HG02973 (cell line): ENCODE results near the gene MUS81.

Experiments used
- ATAC-seq: cut with Tn5 transposase; IDR thresholded peaks from one replicate; pipeline ENCODE4 v1.9.1; 2021; ENCODE audit warnings: moderate library complexity; ENCODE audit not compliant: unreplicated experiment

Gene MUS81

DNA sequence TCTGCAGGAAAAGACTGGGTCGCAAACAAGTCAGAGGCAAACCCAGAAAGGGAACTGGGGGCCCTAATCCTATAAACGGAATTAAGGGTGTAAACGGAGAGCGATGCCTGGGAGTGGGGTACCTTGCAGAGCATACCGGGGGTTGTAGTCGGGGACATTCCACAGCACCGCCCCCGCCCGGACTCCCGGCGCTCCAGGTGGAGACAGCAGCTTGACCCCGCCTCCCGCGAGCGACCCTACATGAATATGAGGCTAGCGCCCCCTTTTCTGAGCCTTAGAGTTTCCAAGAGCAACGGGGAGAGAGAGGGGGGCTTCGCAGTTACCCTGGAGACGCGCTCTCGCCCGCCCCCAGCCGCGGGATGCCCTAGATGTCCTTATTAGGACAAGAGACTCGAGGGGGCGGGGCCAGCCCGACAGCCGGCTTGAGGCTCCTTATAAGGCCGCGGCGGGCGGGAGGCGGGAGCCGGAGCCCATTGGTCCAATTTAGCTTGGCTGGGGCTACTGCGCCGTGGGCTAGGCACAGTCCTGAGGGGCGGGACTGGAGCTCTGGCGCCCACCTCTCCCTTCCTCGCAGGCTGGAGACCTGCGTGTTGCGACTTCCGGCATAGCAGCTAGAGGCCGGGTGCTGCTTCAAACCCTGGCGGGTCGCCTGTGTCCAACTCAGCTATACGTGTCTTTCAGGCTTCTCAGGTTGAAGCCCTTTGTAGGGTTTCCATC, 980 bp upstream of the MUS81 start:
- ATAC-seq, result peak; percentile 44

DNA sequence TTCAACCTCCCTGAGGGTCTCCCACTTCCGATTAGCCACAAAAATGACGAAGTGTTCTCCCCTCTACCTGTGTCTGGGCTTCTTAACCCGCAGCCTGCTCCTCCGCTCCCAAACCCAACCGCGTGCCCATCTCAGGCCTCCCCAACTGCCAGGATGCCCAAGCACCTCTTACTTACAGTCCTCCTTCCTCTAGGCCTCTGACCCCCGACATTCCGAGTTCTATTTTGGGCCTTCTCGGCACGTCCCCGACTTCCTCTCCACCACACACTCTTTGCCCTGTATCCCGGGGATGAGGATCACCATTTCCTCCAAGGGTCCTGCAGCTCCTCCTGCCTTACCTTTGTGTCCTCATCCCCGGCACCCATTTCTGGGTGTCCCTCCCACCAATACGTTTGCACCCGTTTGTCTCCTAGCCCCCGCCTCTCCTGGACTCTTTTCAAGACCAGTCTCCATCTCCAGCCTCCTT, 388 bp upstream of the MUS81 start:
- no peak for ATAC-seq

DNA sequence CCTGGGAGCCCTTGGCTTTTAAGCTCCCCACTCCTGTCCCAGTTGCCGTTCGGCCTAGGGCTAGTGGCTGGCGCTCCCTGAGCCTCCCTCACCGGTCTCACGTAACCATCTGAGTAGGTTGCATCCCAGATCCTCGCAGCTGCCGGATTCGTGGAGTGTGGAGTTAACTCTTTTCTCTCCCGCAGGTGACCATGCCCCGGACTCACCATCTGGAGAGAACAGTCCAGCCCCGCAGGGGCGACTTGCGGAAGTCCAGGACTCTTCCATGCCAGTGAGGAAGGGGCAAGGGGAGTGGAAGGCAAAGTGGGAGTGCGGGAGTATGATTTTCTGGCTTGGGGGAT, 902 bp downstream of the MUS81 start:
- no peak for ATAC-seq

DNA sequence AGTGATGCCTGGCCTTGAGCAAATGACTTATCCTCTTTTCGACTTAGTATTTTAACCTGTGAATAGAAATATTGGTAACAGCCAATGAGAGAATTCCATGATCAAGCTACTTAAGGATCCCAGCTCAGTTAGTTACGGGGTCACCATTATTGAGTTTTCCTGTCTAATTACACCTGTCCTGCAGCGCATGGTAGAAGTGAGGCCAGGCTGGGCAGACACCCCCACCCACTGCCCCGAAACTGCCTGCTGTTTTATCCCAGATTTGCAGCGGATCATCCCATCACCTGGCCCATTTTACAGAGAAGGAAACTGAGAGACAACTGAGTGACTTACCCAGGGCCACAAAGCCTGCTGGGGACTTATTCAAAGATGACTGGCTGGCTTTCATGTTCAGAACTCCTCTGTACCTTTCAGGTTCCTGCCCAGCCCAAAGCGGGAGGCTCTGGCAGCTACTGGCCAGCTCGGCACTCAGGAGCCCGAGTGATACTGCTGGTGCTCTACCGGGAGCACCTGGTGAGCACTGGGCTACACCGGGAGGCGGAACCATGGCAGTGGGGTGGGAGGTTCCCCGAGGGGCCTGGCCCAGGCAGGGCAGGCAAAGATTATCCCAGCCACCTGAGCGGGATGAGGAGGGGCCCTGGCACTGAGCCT, 1.4 kb downstream of the MUS81 start:
- no peak for ATAC-seq

DNA sequence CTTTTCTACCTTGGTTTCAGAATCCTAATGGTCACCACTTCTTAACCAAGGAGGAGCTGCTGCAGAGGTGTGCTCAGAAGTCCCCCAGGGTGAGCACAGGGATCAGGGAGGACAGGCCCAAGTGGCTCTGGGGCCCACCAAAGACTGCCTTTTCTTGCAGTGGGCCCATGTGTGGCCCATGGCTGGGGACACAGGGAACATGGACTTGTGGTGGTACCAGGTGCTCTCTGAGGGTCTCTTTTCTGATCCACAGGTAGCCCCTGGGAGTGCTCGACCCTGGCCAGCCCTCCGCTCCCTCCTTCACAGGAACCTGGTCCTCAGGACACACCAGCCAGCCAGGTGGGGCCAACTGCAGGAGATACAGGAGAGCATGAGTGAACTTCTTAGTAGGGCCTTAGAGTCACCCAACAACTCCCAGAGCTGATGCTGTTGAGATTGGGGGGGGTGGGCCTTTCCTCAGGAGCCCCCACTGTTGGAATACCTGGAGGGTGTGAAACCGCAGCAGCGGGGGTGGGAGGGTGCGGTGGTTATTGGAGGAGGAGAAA, 2.0 kb downstream of the MUS81 start:
- ATAC-seq, result no peak

DNA sequence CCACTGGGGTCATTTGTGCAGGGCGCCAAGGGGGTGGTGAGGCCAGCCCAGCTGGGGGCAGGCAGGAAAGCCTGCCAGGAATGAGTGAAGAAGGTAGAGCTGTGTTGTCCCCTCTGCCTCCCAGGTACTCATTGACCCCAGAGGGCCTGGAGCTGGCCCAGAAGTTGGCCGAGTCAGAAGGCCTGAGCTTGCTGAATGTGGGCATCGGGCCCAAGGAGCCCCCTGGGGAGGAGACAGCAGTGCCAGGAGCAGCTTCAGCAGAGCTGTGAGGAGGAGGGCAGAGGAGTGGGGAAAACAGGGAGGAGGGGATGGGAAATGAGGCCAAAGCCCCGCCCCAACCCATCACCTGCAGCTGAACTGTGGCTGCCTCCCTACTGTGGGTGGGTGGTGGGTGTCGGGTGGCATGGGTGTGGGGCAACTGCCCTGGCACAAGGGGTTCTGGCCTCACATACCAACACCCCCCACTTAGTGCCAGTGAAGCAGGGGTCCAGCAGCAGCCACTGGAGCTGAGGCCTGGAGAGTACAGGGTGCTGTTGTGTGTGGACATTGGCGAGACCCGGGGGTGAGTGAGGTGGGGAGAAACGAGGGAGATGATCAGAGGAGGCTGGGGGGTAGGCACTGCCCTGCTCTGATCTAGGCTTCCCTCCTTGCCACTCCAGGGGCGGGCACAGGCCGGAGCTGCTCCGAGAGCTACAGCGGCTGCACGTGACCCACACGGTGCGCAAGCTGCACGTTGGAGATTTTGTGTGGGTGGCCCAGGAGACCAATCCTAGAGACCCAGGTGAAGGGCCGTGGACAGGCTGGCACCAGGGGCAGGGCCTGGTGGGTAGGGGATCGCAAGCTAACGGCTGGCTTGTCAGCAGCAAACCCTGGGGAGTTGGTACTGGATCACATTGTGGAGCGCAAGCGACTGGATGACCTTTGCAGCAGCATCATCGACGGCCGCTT, 3.0 kb downstream of the MUS81 start:
- no peak for ATAC-seq

DNA sequence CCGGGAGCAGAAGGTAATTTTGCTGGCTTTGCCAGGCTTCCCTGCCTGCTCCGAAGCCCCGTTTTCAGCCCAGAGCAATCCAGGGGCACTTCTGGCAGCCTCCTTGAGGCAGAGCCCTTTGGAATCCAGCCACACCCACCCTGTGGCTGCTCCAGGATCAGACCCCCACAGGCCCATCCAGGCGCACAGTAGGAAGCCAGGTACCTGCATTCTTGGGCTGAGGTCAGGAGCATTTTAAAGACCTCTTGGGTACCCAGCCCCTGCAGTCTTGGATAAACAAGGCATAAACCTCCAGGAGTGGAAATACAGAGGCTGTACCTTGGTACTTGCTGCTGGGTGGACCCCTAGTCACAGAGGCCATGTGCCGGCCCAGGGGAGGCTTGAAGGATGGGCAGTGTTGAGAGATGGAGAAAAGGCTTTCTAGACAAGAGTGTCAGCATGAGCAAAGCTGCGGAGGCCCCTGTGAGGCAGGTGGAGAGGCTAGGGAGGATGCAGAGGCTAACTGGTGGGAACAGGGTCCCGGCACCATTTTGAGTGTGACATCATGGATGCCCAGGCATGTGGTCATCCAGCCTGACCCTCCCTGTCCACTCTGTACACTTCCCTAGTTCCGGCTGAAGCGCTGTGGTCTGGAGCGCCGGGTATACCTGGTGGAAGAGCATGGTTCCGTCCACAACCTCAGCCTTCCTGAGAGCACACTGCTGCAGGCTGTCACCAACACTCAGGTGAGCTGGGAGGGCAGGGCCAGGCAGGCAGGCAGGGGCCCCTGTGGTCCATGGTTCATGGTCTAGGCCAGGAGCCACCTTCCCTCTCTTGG, 3.9 kb downstream of the MUS81 start:
- ATAC-seq, result no peak

DNA sequence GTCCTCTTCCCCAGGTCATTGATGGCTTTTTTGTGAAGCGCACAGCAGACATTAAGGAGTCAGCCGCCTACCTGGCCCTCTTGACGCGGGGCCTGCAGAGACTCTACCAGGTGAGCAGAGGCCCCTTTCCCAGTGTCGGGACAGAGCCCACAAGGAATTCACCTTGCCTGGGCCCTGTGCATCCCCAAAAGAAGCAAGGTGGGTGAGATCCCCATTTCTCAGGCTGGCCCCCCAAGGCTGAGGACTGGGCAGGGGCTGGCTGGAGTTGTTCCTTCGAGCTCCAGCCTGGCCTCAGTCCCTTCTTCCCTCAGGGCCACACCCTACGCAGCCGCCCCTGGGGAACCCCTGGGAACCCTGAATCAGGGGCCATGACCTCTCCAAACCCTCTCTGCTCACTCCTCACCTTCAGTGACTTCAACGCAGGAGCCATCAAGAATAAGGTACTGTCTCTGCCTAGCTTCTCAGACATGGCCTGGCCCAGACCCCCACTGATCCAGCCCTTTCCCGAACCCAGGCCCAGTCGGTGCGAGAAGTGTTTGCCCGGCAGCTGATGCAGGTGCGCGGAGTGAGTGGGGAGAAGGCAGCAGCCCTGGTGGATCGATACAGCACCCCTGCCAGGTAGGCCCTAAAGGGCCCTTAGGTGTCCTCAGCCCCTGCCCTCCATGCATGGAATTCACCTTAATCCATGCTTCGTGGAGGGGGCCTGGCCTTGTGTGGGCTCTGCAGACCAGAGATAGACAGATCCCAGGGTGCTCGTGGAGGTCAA, 4.7 kb downstream of the MUS81 start:
- no peak for ATAC-seq

DNA sequence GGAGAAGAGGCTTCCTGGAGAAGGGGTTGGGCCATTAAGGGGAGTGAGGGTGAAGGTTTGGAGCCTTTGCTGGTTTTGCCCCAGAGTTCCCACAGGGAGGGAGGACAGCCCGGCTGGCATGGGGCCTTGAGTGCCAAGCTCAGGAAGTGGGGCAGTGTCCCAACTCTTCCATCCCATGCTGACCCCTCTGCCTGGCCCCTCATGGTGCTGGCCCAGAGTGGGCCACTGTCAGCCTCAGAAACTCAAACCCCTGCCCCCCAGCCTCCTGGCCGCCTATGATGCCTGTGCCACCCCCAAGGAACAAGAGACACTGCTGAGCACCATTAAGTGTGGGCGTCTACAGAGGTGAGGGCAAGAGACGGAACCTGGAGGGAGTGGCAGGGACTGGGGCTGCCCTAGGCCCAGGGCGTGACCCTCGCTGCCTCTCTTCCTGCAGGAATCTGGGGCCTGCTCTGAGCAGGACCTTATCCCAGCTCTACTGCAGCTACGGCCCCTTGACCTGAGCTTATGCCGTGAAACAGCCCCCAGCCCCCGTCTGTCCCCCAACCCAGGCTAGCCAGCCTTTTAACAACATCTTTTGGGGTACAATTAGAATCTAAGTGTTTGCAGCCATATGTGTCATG, 5.4 kb downstream of the MUS81 start:
- ATAC-seq, result no peak

DNA sequence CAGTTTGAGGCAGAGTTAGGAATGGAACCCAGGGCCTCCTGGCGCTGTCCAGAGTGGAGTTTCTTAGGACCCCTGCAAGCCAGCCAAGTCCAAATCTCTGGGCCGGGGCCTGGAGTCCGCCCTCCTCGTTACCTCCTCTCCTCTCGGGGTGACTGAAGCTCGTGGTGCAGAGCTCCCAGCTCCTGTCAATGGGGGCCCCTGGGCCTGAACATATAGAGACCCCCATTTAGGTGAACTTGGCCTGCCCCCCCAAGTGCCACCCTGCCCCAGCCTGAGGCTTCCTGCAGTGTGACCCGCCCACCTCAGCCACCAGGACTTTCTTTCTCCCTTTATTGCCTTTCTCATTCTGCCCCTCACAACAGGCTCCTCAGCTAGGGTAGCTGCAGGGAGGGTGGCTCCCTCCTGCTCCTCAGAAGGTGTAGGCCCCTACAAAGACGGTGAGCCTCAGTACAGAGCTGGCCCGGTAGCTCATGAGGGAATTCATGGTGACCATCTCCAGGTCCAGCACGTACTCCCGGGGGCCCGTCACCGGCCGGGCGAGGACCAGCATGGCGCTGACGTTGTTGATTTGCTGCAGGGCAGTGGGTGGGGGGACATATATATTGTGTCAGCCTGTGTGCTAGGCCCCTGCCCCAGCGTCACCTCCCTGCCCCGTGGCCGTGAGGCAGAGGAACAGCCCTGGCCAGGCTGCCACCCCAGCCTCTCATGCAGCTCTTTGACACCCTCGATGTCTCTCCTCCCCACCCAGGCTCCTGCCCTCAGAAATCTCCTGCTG, 6.5 kb downstream of the MUS81 start:
- no peak for ATAC-seq

DNA sequence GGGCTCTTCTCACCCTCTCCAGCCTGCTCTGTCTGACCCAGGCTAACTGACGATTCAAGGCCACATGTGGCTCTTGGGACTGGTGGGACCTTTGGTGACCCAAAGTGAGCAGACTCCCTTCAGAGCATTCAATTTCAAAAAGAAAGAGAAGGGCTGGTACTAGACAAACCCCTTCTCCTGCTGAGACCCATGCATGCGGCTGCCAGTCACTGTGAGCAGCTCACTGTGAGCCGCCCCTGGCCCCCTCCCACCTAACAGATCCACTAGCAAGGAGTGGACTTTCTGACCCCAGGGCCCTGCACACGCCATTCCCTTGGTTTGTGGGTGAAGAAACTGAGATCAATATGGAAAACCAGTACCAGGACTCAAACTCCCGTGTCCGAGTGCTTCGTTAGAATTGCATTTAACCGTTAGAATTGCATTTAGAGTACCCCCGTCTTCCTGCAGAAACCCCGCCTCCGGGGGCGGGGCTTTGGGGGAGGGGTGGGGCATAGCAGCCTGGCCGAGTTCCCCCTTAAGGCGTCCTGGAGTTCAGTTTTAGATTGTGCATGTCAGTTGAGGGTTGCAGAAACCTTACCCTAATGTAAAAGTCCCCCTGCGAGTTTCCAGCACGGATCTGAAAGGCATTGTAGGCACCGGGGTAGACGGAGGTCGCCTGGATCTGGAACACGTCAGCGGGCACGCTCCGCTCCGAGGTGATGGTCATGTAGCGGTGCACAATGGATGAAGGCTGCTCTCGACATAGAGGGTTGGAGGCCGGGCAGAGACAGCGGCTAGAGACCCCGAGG, 7.2 kb downstream of the MUS81 start:
- no peak for ATAC-seq

DNA sequence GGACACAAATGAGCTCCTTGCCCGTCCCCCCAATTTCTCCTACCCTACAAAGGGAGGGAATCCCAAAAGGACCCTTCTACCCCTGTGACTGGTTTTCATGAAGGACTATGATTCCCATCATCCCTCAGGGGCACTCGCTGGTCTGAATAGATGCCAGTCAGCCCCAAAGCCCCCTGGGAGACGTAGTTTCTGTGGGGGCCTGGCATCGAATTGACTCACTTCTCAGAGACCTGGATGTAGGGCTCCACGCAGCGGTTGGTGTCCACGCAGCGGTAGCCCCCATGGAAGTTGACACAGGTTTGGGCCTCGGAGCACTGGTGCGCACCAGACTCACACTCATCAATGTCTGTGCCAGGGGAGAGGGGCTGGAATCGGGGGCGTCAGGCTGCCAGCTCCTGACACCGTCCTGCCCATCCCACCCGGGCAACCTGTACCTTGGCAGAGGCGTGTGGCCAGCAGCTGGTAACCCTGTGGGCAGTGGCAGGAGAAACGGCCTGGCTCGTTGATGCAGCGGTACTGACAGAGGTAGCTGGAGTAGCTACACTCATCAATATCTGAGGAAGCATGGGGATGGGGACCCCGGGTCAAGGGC, 7.9 kb downstream of the MUS81 start:
- no peak for ATAC-seq

DNA sequence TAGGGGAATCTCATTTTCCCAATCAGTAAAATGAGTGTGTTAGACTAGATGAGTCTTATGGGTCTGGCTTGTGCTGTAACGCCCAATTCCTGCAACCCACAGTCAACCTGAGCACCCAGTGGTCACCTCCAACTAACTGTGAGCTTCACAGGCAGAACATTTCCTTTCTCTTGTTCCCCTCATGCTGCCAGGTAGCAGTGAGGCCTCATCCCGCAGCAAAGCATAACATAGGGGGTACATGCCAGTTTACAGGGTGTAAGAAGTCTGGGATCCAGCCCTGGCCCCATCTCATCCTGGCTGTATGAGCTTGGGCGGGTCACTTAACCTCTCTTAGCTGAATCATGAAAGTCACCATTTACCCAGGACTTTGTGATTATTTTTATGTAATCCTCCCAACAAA, 8.7 kb downstream of the MUS81 start:
- no peak for ATAC-seq

DNA sequence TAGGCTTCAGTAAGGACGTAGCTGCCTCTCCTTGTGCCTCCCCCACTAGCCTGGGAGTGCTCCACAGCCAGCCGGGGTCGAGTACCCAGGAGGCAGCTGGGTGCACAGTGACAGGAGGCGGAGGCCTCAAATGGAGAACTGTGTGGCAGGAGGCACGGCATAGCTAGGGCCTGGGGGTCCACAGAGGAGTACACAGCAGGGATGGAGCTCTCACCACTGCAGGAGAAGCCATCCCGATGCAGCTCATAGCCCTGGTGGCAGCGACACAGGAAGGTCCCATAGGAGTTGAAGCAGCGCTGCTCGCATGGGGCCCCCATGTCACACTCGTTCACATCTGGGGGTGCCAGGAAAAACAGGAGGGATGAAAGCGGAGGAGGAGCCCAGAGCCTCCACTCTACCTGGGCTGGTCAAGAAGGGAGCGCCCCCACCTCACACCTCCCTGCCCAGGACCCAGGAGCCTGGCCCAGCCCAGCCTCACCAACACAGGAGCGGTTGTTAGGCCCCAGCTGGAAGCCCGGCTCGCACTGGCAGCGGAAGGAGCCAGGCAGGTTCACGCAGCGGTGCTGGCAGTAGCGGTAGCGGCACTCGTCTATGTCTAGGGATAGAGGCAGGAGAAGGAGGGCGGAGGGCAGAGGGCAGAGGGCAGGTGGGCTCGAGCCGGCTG, 9.5 kb downstream of the MUS81 start:
- ATAC-seq, result no peak

DNA sequence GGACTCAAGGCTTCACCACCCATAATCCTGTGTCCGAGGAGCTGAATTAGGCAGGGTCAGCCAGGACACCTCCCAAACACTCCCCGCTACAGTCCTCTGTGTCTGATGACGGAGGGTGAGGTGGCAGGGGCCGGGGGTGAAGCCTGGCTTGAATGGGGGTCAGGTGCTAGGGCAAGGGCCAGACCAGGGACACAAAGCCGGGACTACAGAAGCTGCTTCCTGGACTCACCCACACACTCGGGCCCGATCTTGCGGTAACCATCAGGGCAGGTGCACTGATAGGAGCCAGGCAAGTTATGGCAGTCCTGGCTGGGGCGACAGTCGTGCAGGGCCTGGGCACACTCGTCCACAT, 10.1 kb downstream of the MUS81 start:
- ATAC-seq, result no peak

DNA sequence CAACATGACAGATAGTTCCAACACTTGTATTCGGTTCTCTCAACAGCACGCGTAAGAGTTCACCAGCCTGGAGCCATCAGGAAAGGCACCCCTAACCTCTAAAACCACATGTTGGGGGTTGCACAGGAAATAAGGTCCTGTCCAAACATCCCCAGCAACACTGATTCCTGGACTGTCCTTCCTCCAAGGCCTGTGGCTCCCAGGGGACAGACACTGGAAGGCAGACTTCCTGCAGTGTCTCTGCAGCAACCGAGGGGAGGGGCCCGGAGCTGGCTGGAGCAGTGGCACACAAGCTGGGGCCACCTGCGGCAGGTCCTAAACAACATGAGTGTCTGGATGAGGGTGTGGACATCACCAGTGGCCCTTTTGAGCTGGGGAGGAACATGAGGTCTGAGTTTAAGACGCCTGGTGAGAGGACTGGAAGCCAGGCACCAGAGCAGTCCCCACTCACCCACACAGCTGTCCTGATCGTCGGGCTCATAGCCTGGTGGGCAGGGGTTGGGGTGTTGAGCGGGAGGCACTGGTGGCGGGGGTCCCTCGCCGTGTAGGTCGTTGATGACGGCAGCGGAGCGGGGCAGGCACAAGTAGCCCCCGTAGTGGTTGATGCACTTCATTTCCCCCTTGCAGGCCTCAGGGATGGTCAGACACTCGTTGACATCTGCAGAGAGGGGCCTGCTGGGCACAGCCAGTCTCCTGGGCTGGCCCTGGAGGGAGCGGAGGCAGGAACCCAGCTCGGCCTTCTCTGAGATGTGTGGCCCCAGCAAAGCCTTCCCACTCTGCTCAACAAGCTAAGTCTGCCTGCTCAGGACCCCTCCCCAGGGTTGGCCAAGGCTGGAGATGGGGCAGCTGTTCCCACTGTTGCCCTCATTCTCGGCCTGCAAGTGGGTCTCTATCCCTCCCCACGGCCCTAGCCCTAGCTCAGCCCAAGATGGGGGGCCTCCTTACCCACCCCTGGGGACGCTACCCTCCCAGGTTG, 10.8 kb downstream of the MUS81 start:
- ATAC-seq, result no peak
